ENCODE results near the gene EFCAB11. TPM values are rescaled to one million over a fixed set of nuclear protein-coding genes. Genes with fewer than 3 reads are reported as not detected.

The EFCAB11 gene
- total RNA-seq, 6 experiments from 2014 or later: 1.7 to 4.7 (median 3.2) TPM

DNA sequence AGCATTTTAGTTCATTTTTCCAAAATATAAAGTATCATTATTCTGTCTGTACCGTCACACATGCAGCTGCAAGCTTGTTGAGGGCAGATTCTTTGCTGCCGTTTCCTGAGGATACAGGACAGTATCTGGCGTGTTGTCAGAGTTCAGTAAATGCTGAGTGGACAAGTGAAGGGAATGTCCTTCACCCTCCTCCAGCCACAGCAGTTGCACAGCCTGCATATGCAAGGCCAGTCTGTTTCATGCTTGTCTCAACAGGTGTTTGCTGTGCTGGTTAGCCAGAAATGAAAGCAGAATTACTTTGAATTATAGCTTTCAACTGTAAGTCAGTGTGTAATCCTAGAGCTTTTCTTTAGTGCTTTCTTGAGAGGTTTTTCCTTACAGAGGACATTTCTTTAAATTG lies 37.7 kb upstream of the EFCAB11 start:
- H3K4me1 ChIP-seq: peaks cover 0 to 9% (median 0%) of the 10 kb centered on the region in 4 donors
- peak; percentile 65 to 78 (median 75) for ATAC-seq
- H3K27me3 ChIP-seq: no peaks in the 10 kb centered on the region
- TF ChIP-seq POLR2A (IDR thresholded peaks at IDR 0.05): no peak
- TF ChIP-seq, protein P1, sequence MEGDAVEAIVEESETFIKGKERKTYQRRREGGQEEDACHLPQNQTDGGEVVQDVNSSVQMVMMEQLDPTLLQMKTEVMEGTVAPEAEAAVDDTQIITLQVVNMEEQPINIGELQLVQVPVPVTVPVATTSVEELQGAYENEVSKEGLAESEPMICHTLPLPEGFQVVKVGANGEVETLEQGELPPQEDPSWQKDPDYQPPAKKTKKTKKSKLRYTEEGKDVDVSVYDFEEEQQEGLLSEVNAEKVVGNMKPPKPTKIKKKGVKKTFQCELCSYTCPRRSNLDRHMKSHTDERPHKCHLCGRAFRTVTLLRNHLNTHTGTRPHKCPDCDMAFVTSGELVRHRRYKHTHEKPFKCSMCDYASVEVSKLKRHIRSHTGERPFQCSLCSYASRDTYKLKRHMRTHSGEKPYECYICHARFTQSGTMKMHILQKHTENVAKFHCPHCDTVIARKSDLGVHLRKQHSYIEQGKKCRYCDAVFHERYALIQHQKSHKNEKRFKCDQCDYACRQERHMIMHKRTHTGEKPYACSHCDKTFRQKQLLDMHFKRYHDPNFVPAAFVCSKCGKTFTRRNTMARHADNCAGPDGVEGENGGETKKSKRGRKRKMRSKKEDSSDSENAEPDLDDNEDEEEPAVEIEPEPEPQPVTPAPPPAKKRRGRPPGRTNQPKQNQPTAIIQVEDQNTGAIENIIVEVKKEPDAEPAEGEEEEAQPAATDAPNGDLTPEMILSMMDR (IDR thresholded peaks at IDR 0.05): no peak
- H3K36me3 ChIP-seq: peaks cover 0 to 8% (median 0%) of the 10 kb centered on the region in 4 donors
- WGBS (ENCODE audit: insufficient coverage, low coverage, low lambda C conversion rate, missing lambda C conversion rate): 42% methylated on average over 3 of the region's 3 CpGs
- H3K9me3 ChIP-seq: no peaks in the 10 kb centered on the region
- H3K4me3 ChIP-seq: no peak overlapping the region
- peak in 1 of 3 donors; percentile 59 for DNase-seq
- H3K27ac ChIP-seq: no peak overlapping the region
- intact Hi-C loops (cut with DNase I): no loop called here

DNA sequence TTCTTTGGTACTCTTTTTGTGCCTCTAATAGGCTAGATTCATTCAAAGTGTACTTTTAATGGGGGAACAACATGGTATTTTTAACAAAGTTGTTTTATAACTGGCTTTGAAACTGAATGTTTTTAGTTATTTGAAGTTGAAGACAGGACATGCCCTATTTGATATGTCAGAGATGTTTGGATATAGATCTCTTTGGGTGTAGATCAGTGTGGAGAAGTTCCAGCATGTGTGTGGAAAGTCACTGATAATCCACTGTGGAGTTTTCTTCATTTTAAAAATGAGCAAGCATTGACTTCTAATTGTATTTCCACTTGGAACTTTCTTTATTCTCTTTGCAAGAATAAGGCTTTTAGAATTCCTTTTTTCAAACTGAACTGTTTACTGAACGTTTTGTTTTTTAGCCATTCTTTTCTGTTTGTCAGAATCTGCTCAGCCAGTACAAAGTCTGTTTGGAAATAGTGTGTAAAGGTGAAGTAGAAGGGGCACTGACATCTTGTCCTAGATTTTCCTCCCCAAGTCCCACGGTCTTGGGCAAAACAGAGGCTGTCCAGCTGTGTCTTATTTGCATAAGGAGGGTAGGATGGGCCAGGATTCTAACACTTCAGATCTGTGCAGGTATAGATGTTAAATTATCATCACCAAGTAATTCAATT lies 36.2 kb upstream of the EFCAB11 start:
- intact Hi-C loops (cut with DNase I): no loop called here
- H3K36me3 ChIP-seq: peaks cover 0 to 16% (median 0%) of the 10 kb centered on the region in 4 donors
- TF ChIP-seq POLR2A (IDR thresholded peaks at IDR 0.05): no peak
- TF ChIP-seq, protein P1 (IDR thresholded peaks at IDR 0.05): no peak
- DNase-seq (no peak), ATAC-seq (peak; percentile 67 to 84 (median 80))
- no peaks in the 10 kb centered on the region for H3K9me3 ChIP-seq
- H3K27me3 ChIP-seq: no peaks in the 10 kb centered on the region
- H3K27ac ChIP-seq: peak overlapping the region in 2 of 3 donors; percentile 41 to 52
- no peak overlapping the region for H3K4me3 ChIP-seq
- WGBS (ENCODE audit: insufficient coverage, low coverage, low lambda C conversion rate, missing lambda C conversion rate): 38% methylated on average over 2 of the region's 2 CpGs
- peaks cover 0 to 9% (median 0%) of the 10 kb centered on the region in 4 donors for H3K4me1 ChIP-seq

DNA sequence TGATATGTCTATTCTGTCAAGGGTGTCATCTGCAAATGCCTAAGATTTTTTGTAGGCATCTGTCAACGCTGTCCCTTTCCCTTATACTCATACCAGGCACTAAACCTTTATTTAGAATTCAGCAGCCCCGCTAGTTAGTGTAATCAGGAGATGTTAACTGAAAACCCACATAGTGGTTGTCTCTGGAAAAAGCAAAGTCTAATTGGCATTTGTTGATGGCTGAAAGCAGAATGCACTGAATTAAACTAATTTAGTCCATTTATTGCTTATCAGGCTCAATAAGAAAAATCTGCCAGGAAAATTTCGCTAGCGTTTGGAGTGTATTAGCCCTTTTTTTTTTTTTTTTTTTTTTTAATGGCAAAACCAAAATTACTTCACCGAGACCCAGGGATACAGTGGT lies 35.7 kb upstream of the EFCAB11 start:
- Histone ChIP-seq H3K4me1 (peaks cover 0 to 9% (median 0%) of the 10 kb centered on the region in 4 donors), H3K4me3 (no peak overlapping the region), H3K9me3 (no peaks in the 10 kb centered on the region), H3K36me3 (peaks cover 0 to 16% (median 0%) of the 10 kb centered on the region in 4 donors), H3K27ac (peak overlapping the region in 2 of 3 donors; percentile 41 to 52), H3K27me3 (no peaks in the 10 kb centered on the region)
- intact Hi-C loops (cut with DNase I): no loop called here
- DNase-seq (no peak), ATAC-seq (peak in 3 of 4 donors; percentile 35 to 50 (median 47))
- 39% methylated on average over 5 of the region's 5 CpGs for WGBS (ENCODE audit: insufficient coverage, low coverage, low lambda C conversion rate, missing lambda C conversion rate)
- TF ChIP-seq, protein P1 (IDR thresholded peaks at IDR 0.05): no peak
- TF ChIP-seq POLR2A (IDR thresholded peaks at IDR 0.05): no peak

DNA sequence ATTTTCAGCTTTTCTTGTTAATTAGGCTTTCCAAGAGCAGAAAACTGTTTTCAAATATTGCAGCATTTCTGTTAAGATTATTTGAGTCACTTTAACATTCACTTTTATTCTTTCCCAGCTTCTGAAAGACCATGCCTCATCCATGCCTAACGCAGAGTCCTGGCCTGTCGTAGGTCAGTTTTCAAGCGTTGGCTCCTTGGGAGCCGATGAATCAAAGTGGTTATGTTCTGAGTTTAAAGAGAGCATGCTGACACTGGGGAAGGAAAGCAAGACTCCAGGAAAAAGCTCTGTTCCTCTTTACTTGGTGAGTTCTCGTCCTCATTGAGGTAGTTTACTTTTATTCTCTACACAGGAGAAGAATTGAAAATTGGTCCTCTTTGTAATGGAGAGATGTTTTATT lies 34.3 kb upstream of the EFCAB11 start:
- ATAC-seq (no peak), DNase-seq (no peak)
- Histone ChIP-seq H3K27ac (no peak overlapping the region), H3K4me1 (peaks cover 0 to 9% (median 0%) of the 10 kb centered on the region in 4 donors), H3K27me3 (no peaks in the 10 kb centered on the region), H3K4me3 (no peak overlapping the region), H3K9me3 (no peaks in the 10 kb centered on the region), H3K36me3 (peaks cover 0 to 8% (median 0%) of the 10 kb centered on the region in 4 donors)
- TF ChIP-seq POLR2A (IDR thresholded peaks at IDR 0.05): no peak
- TF ChIP-seq, protein P1 (IDR thresholded peaks at IDR 0.05): no peak
- 96% methylated on average over 5 of the region's 5 CpGs for WGBS (ENCODE audit: insufficient coverage, low coverage, low lambda C conversion rate, missing lambda C conversion rate)
- intact Hi-C loops (cut with DNase I): no loop called here
